Body of pancreas (tissue), 4 donors: Measurements from ENCODE around the gene GATB. TPM values are rescaled to one million over a fixed set of nuclear protein-coding genes. Genes with fewer than 3 reads are reported as not detected.

Source experiments
- ATAC-seq: fragments of 150-250 bp; one replicate; pipeline ENCODE4 v1.9.1; 2016
- DNase-seq, 4 donors: peaks; one replicate each; pipeline ENCODE4 v3.0.0-alpha.2; 2019
- H3K27ac ChIP-seq, 4 donors: fragments of 200-600 bp; sonication (generic); 1 replicate in 3 of 4; 2 replicates in 1 of 4; pipeline versions ENCODE4 v1.5.1 to v1.6.1; 2016 to 2019; ENCODE audit warnings: mild to moderate bottlenecking in 1 of 4, mixed read lengths in 1 of 4, moderate library complexity in 1 of 4
- H3K27me3 ChIP-seq, 2 donors: fragments of 200-600 bp; sonication (generic); one replicate each; pipeline ENCODE4 v1.6.0; 2016; ENCODE audit warnings: mild to moderate bottlenecking in 1 of 2
- H3K36me3 ChIP-seq, 2 donors: fragments of 200-600 bp; sonication (generic); replicated peaks in 1 of 2; 2 replicates each; pipeline ENCODE4 v1.5.1; 2016; ENCODE audit warnings: low read depth in 2 of 2; ENCODE audit not compliant: insufficient read depth in 1 of 2
- H3K4me1 ChIP-seq: fragments of 200-600 bp; sonication (generic); one replicate; pipeline ENCODE4 v1.6.0; 2016
- H3K4me3 ChIP-seq, 2 donors: fragments of 200-600 bp; sonication (generic); 1 replicate in 1 of 2; 2 replicates in 1 of 2; pipeline ENCODE4 v1.5.1; 2016 to 2019
- H3K9me3 ChIP-seq, 3 donors: fragments of 200-600 bp; sonication (generic); 1 replicate in 2 of 3; 2 replicates in 1 of 3; pipeline ENCODE4 v1.5.1; 2016
- CTCF ChIP-seq, 7 experiments: fragments of 450-650 bp in 4 of 7; fragments of 200-600 bp in 3 of 7; sonication (generic) in 3 of 7; IDR thresholded peaks; one replicate each; pipeline ENCODE4 v1.5.1; 2016 to 2019; ENCODE audit warnings: antibody characterized with exemption in 7 of 7
- POLR2A ChIP-seq, 3 donors: fragments of 450-650 bp; IDR thresholded peaks; one replicate each; pipeline ENCODE4 v1.6.1; 2016; ENCODE audit warnings: antibody characterized with exemption in 3 of 3, mild to moderate bottlenecking in 2 of 3
- WGBS, 2 donors: methylation state at CpG; one replicate each; pipeline ENCODE4 v1.1.5; 2017; 5-methylcytosine and 5-hydroxymethylcytosine counted together
- intact Hi-C: fragments of 100-400 bp; cut with DNase I; formaldehyde crosslinking; loops from one replicate; pipeline ENCODE4 v1.15.1; 2023
- total RNA-seq, 2 donors: library from RNA; depleted of rRNA; stranded (reverse); fragments of >200 nt; gene quantifications; one replicate each; pipeline ENCODE4 v1.1.0, GENCODE V29; 2016

The GATB gene
- total RNA-seq, 2 donors from 2014 or later, result 5.6 to 7.3 TPM

- H3K27ac ChIP-seq, result no peak overlapping the region
- no peaks in the 10 kb centered on the region for H3K9me3 ChIP-seq
- no peak overlapping the region for H3K4me3 ChIP-seq
- 67 to 88% methylated on average over 5 of the region's 5 CpGs for WGBS, 2 donors
- intact Hi-C loops, result no loop called here
- peaks cover 0 to 11% of the 10 kb centered on the region in 2 donors for H3K36me3 ChIP-seq
- no peaks in the 10 kb centered on the region for H3K27me3 ChIP-seq
- TF ChIP-seq CTCF (IDR thresholded peaks at IDR 0.05) (no peak), POLR2A (IDR thresholded peaks at IDR 0.05) (no peak)
- no peaks in the 10 kb centered on the region for H3K4me1 ChIP-seq
- DNase-seq, result no peak
- no peak for ATAC-seq
Measured at GRCh38 chr4:151666501-151666900, 94.3 kb downstream of the GATB start.

- no peak for TF ChIP-seq POLR2A (IDR thresholded peaks at IDR 0.05)
- H3K27me3 ChIP-seq, result no peaks in the 10 kb centered on the region
- H3K4me3 ChIP-seq, result no peak overlapping the region
- no peak overlapping the region for H3K27ac ChIP-seq
- ATAC-seq (no peak), DNase-seq (no peak)
- no peaks in the 10 kb centered on the region for H3K4me1 ChIP-seq
- 88 to 93% methylated on average over 9 of the region's 9 CpGs for WGBS, 2 donors
- intact Hi-C loops, result no loop called here
- H3K36me3 ChIP-seq, result peaks cover 0 to 11% of the 10 kb centered on the region in 2 donors
- H3K9me3 ChIP-seq, result no peaks in the 10 kb centered on the region
Measured at GRCh38 chr4:151665785-151666127, 95.1 kb downstream of the GATB start.

GRCh38 chr4:151665022-151665784 is 95.6 kb downstream of the GATB start:
- Histone ChIP-seq H3K36me3 (peaks cover 0 to 11% of the 10 kb centered on the region in 2 donors), H3K4me1 (no peaks in the 10 kb centered on the region), H3K27me3 (no peaks in the 10 kb centered on the region), H3K27ac (no peak overlapping the region), H3K4me3 (no peak overlapping the region), H3K9me3 (no peaks in the 10 kb centered on the region)
- ATAC-seq (no peak), DNase-seq (no peak)
- intact Hi-C loops, result no loop called here
- TF ChIP-seq CTCF (IDR thresholded peaks at IDR 0.05) (no peak), POLR2A (IDR thresholded peaks at IDR 0.05) (no peak)
- WGBS, 2 donors, result 86 to 92% methylated on average over 12 of the region's 12 CpGs

GRCh38 chr4:151664289-151664688 is 96.5 kb downstream of the GATB start:
- WGBS, 2 donors, result 87 to 92% methylated on average over 2 of the region's 2 CpGs
- peaks cover 0 to 16% of the 10 kb centered on the region in 2 donors for H3K36me3 ChIP-seq
- DNase-seq (no peak), ATAC-seq (no peak)
- intact Hi-C loops, result no loop called here
- H3K4me3 ChIP-seq, result no peak overlapping the region
- no peak overlapping the region for H3K27ac ChIP-seq
- no peaks in the 10 kb centered on the region for H3K27me3 ChIP-seq
- H3K4me1 ChIP-seq, result no peaks in the 10 kb centered on the region
- no peak for TF ChIP-seq CTCF (IDR thresholded peaks at IDR 0.05)
- no peak for TF ChIP-seq POLR2A (IDR thresholded peaks at IDR 0.05)
- no peaks in the 10 kb centered on the region for H3K9me3 ChIP-seq

- H3K36me3 ChIP-seq, result peaks cover 0 to 19% of the 10 kb centered on the region in 2 donors
- no peaks in the 10 kb centered on the region for H3K9me3 ChIP-seq
- 91 to 94% methylated on average over 7 of the region's 7 CpGs for WGBS, 2 donors
- no peak overlapping the region for H3K4me3 ChIP-seq
- no peaks in the 10 kb centered on the region for H3K4me1 ChIP-seq
- no peak for ATAC-seq
- no peak for DNase-seq
- no peak overlapping the region for H3K27ac ChIP-seq
- no peak for TF ChIP-seq CTCF (IDR thresholded peaks at IDR 0.05)
- TF ChIP-seq POLR2A (IDR thresholded peaks at IDR 0.05), result no peak
- no peaks in the 10 kb centered on the region for H3K27me3 ChIP-seq
- intact Hi-C loops, result no loop called here
Measured at GRCh38 chr4:151663109-151663508, 97.7 kb downstream of the GATB start.
